ENCODE data around the gene ADAMTSL4.

DNA sequence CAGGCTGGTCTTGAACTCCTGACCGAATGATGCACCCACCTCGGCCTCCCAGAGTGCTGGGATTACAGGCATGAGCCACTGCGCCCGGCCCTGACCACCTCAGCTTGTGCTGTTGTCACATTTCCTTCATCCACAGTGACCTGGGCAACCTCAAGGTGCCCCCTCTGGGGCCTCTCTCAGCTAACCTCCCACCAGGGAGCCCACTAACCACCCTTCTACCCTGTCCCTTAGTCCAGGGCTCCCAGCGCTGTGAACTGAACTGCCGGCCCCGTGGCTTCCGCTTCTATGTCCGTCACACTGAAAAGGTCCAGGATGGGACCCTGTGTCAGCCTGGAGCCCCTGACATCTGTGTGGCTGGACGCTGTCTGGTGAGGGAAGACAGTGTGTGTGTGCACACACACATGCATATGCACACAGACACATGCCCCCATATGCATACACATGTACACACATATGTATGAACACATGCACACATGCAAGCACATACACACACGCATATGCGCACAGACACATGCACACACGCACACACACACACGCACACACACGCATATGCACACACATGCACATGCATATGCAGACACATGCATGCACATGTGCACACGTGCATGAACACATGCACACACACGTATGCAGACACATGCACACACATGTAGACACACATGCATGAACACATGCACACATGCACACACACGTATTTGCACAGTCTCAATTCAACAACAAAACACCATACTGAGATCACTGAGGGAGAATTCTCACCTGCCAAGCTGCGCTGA lies 6.2 kb downstream of the ADAMTSL4 start:
- TF ChIP-seq, protein P1, sequence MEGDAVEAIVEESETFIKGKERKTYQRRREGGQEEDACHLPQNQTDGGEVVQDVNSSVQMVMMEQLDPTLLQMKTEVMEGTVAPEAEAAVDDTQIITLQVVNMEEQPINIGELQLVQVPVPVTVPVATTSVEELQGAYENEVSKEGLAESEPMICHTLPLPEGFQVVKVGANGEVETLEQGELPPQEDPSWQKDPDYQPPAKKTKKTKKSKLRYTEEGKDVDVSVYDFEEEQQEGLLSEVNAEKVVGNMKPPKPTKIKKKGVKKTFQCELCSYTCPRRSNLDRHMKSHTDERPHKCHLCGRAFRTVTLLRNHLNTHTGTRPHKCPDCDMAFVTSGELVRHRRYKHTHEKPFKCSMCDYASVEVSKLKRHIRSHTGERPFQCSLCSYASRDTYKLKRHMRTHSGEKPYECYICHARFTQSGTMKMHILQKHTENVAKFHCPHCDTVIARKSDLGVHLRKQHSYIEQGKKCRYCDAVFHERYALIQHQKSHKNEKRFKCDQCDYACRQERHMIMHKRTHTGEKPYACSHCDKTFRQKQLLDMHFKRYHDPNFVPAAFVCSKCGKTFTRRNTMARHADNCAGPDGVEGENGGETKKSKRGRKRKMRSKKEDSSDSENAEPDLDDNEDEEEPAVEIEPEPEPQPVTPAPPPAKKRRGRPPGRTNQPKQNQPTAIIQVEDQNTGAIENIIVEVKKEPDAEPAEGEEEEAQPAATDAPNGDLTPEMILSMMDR (IDR thresholded peaks at IDR 0.05), result no peak
- no peak for TF ChIP-seq ZFX (IDR thresholded peaks at IDR 0.05; ENCODE audit: borderline replicate concordance)

All from 22Rv1 (cell line).